ENCODE measurements around the gene XRCC1. TPM values are rescaled to one million over a fixed set of nuclear protein-coding genes. Genes with fewer than 3 reads are reported as not detected.

Gene XRCC1
- total RNA-seq, 1 experiment from 2014 or later: 37.4 TPM

- no peak for TF ChIP-seq SP1 (IDR thresholded peaks at IDR 0.05; ENCODE audit: low read depth)
- TF ChIP-seq YY1 (IDR thresholded peaks at IDR 0.05; ENCODE audit: extremely low read depth, insufficient replicate concordance, low read depth, low read length): no peak
- TF ChIP-seq ZNF274 (IDR thresholded peaks at IDR 0.05; ENCODE audit: low read depth, low read length): no peak
- no peak for TF ChIP-seq ZFX (IDR thresholded peaks at IDR 0.05)
- no peak for TF ChIP-seq EZH2phosphoT487 (IDR thresholded peaks at IDR 0.05; ENCODE audit: borderline replicate concordance)
- TF ChIP-seq JUND (IDR thresholded peaks at IDR 0.05): no peak
- no peak for TF ChIP-seq REST (IDR thresholded peaks at IDR 0.05; ENCODE audit: low read depth)
- TF ChIP-seq SRF (IDR thresholded peaks at IDR 0.05; ENCODE audit: low read depth): no peak
- no peak for TF ChIP-seq POLR2A (IDR thresholded peaks at IDR 0.05; ENCODE audit: borderline replicate concordance, extremely low read depth, insufficient read depth, insufficient read length)
- no peak for TF ChIP-seq EGR1 (IDR thresholded peaks at IDR 0.05; ENCODE audit: low read depth)
Measured at GRCh38 chr19:43554317-43554895, 20.9 kb downstream of the XRCC1 start (continued).

DNA sequence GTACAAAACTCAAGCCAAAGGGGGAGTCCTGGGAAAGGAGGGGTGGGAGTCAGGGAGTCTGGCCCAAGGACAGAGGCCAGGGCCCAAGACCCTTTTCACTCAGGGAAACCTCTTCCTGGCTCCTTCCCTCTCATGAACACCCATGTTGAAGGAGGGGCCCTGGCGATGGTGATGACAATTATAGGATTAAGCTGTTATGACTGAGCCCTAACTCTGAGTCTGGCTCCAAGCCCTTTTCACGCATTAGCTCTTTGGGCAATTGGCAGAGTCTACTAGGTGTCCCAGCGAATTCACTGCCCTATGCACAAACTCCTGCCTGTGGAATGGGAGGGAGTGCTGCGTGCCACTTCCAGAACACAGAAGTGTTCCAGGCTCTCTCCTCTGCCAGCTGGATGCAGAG is 21.7 kb downstream of the XRCC1 start:
- H3K9me3 ChIP-seq (ENCODE audit: control insufficient read depth in 1 of 2, insufficient read depth in 1 of 2, low read depth in 1 of 2, low read length in 2 of 2): no peaks in the 10 kb centered on the region
- no TSS peak for BruUV-seq (replicated peaks)
- no peak overlapping the region for H3K27ac ChIP-seq (ENCODE audit: low read depth, low read length)
- H3K9ac ChIP-seq (ENCODE audit: low read length): no peak overlapping the region
- H4K20me1 ChIP-seq (ENCODE audit: insufficient read depth): no peaks in the 10 kb centered on the region
- H3K36me3 ChIP-seq (ENCODE audit: control insufficient read depth in 1 of 2, insufficient read depth in 2 of 2, low read length in 2 of 2): peaks cover 5 to 10% of the 10 kb centered on the region in 2 experiments; a peak in 3 of 4 replicates
- H3K9me2 ChIP-seq (ENCODE audit: insufficient read depth): no peaks in the 10 kb centered on the region
- no peak overlapping the region for H3K4me2 ChIP-seq (ENCODE audit: low read length)
- ChIA-PET POLR2A (no interaction called here), RAD21 (ENCODE audit: low non-redundant PET in 1 of 2, low total read pairs in 2 of 2, uncharacterized antibody in 2 of 2, unreplicated experiment in 2 of 2) (no interaction called here), CTCF (interaction anchor here (0.9 kb wide), 1 partner anchor 29 kb away, joined by 3 read pairs; no protein-coding TSS in a partner anchor)
- ATAC-seq: no peak
- H3K27me3 ChIP-seq (ENCODE audit: insufficient read depth, low read length): no peaks in the 10 kb centered on the region
- intact Hi-C loops (cut with micrococcal nuclease): no loop called here
- no peak overlapping the region for H2AFZ ChIP-seq (ENCODE audit: low read depth, low read length, poor library complexity, severe bottlenecking)
- TF ChIP-seq CBX3 (IDR thresholded peaks at IDR 0.05; ENCODE audit: low read depth) (no peak), ELF1 (IDR thresholded peaks at IDR 0.05; ENCODE audit: borderline replicate concordance, low read depth) (no peak), EGR1 (IDR thresholded peaks at IDR 0.05; ENCODE audit: low read depth) (no peak), FOSL1 (IDR thresholded peaks at IDR 0.05; ENCODE audit: low read depth) (no peak)
- no peaks in the 10 kb centered on the region for H3K79me2 ChIP-seq (ENCODE audit: insufficient read depth, low read length)
- no peak overlapping the region for H3K4me3 ChIP-seq (replicated peaks in 1 of 2; ENCODE audit: low read depth in 1 of 2, low read length in 2 of 2)
- no peak for DNase-seq (ENCODE audit: low read depth, low spot score)
- H3K4me1 ChIP-seq (ENCODE audit: control insufficient read depth in 1 of 2, insufficient read depth in 2 of 2, low read length in 2 of 2): no peaks in the 10 kb centered on the region

Measured in HCT116 (cell line).